Dedifferentiated amniotic fluid mesenchymal stem cell (primary cell): ENCODE measurements around the gene ADCY5.
"Not testable (repeated sequence)": the region's sequence is repeated elsewhere in the genome, so short reads cannot be mapped to it uniquely, and the experiment has no call there.

ENCODE experiments used
- DNase-seq: peaks from one replicate; pipeline ENCODE4 v3.0.0-alpha.2; 2016; ENCODE audit errors: extremely low spot score

ADCY5 gene

DNA sequence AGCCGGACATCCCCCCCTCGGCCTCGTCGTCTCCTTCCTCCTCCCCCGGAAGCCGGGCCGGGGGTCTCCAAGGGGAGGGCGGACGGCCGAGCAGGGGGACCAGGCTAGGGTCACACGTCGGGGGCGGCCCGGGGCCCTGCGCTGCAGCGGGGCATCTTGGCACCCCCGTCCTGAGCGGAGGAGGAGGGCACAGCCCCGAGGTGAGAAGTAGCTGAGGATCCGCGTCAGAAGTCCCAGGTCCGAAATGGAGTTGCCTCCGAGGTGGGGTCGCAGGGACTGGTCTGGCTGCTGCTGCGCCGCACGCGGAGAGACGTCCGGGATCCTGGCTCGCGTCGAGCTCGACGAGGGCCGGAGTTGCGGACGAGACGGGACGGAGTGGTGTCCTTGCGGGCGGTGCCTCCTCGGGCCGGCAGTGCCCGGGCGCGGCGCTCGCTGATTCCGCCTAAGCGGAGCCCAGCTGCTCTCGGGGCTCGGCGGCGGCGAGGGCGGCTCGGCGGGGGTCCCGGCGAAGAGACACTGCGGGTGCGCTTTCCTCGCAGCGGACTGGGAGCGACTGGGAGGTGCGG is at the start of gene ADCY5:
ADCY5 (minus strand) TSS at position 555 of the 566 bp plus-strand sequence; CDS start at position 10, 545 bp downstream.
- no peak for DNase-seq

DNA sequence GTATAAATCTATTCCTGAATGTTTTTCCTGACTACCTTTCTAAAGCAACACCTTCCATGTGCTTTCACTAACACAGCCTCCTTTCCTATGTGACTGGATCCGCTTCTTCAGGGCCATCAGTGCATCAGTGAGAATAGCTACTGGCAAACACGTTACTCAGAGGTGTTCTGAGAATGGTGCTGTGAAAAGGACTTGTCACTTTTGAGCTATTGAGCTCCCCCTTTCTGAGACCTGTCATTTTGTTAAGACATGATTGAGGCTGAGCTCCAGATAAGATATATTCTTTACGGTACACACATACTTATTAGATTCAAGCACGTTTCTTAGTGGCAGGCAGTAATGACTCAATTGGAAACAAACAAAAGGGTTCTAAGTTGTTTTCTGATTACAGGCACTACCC is 45.0 kb upstream of the ADCY5 start:
- no peak for DNase-seq

- DNase-seq, result no peak
Observed at GRCh38 chr3:123491966-123492587, 43.2 kb upstream of the ADCY5 start.

DNA sequence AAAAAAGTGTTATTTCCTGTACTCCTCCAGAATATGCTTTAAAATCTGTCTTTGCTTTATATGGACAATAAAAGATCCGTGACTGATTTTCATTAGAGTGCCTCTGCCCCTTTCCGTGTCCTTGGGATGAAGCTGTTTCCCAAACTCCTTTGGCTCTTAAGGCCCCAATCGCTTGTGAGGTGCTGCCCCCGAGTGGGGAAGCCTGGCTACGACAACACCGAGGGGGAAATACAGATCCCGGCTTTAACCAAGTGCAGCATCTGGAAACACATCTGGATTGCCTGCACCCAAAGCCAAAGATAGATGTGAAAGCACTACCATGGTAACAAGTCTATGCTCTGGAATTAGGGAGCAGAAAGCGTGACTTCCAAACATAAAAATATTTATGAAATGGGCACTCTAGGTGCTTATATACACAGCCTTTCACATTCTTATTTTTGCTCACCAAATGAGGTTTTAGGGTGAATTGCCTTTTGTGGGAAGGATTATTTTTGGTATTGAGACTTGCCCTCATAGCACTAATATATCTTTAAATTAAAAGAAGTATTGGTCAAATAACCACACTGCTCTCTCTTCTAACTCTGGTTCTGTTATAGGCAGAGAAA is 40.6 kb upstream of the ADCY5 start:
- DNase-seq, result peak; percentile 74

GRCh38 chr3:123488645-123489347 is 39.9 kb upstream of the ADCY5 start:
- no peak for DNase-seq

DNA sequence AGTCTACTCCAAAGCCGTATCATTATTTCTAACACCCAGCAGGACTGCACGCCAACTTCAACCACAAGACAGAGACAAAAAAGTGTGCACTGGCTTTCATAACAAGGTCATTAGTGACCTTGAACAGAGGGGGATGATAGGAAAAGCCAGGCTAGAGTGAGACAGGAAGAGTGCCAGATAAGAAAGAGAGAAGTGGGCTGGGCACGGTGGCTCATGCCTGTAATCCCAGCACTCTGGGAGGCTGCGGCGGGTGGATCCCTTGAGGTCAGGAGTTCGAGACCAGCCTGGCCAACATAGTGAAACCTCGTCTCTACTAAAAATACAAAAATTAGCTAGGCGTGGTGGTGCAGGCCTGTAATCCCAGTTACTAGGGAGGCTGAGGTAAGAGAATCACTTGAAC is 38.2 kb upstream of the ADCY5 start:
- DNase-seq, result not testable (repeated sequence)

- no peak for DNase-seq
Observed at GRCh38 chr3:123486460-123486859, 37.6 kb upstream of the ADCY5 start.

DNA sequence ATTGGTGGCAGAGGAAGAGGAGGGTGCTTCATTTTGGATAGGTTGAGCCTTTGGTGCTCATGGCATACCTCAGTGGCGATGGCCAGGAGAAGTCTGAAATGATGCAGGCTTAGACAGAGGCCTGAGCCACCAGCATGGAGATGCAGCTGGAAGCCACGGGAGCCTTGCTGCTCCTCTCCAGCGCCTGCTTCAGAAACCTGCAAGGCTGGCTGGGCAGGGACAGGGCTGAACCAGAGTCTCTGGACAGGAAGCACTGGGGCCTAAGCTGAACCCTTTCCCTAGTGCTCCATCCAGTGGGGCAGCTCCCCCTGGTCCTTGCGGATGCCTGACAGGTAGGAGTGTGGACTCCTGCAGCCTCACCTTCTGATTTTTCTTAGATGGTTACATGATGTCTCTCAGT is 36.7 kb upstream of the ADCY5 start:
- no peak for DNase-seq

DNA sequence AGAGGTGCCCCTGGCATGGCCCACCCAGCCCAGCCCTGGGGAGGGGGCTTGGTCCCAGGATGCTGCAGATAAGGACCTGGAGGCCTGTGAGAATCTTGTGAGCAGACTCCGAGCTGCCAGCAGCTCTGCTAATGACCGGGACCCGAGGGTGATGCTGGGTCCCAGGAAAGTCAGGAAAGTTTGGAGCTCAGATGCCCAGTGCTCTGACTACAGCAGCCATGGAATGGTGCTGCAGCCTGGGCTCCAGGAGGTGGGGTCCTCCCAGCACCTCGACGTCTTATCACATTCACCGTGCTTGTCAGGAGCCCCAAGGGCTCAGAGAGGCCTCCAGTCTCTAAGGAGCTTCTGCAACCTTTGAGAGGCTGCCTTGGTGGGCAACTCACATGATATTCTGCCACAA is 34.3 kb upstream of the ADCY5 start:
- DNase-seq, result no peak

- no peak for DNase-seq
Observed at GRCh38 chr3:123481722-123482457, 33.0 kb upstream of the ADCY5 start.

DNA sequence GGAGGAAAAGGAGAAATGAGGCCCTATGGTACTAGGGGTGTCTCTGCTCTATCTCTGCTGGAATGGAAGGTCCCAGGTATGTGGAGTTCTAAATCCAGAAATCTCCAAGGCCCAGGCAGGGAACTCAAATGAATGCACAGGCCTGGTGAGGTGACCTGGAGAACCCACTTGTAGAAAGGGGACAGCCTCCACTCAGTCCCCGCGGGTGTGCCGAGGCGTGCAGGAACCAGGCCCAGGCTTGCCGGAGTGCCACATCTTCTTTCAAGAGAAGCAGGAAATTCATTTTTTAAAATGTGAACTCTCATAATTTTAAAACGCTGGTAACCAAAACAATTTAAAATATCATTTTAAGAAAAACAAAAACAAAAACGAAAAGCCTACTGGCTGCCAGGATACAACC is 32.2 kb upstream of the ADCY5 start:
- DNase-seq, result no peak

DNA sequence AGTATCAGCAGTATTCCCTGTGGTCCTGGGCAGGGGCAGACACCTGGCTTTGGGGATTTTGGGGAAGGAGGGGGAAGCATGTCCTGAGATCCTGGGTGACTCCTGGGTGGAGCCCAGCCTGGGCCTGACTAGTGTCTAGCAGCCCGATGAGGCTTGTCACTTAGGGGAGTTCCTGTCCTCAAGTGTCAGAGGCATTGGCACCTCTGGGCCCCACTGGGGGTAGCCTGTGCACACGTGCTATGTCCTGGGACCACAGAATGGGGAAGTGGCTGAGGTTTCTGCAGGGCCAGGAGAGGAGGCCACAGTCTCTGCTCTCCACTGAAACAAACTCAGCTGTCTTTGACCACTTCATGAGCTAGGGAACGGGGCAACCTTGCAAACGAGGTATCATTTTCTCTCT is 31.5 kb upstream of the ADCY5 start:
- no peak for DNase-seq

GRCh38 chr3:123479891-123480290 is 31.0 kb upstream of the ADCY5 start:
- no peak for DNase-seq

- DNase-seq, result no peak
Observed at GRCh38 chr3:123478314-123478713, 29.4 kb upstream of the ADCY5 start.

DNA sequence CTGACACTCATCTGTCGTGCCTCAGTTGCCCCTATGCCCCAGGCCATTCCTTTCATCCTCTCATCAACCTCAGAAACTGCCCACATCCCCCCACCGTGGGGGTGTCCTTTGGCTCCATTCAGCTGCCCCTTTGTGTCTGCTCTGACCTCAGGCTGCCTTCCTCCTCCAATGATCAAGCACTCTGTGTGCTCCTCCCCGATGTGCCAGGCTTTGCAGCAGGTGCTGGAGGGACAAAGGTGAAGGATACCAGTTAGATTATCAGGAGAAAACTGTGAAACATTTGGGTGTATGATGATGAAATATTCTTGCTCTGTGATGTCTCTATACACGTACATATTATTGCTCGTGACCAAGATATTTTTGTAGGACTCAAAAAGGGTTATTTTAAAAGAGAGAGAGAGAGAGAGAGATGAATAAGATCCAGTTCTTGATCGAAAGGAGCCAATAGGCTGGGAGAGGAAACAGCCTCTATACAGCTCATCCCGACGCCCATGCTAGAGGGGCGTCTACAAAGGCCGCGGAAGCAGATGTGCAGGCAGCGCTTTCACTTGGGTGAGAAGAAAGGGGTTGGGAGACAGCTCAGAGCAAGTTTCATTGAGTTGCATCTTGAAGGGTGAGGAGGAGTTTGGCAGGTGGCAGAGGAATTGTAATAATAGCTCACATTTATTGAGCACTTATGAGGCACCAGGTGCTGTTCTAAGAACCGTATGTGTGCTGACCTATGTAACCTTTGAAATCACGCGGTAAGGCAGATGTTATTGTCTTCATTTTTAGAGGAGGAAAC is 28.3 kb upstream of the ADCY5 start:
- no peak for DNase-seq

- no peak for DNase-seq
Observed at GRCh38 chr3:123475786-123476185, 26.9 kb upstream of the ADCY5 start.

DNA sequence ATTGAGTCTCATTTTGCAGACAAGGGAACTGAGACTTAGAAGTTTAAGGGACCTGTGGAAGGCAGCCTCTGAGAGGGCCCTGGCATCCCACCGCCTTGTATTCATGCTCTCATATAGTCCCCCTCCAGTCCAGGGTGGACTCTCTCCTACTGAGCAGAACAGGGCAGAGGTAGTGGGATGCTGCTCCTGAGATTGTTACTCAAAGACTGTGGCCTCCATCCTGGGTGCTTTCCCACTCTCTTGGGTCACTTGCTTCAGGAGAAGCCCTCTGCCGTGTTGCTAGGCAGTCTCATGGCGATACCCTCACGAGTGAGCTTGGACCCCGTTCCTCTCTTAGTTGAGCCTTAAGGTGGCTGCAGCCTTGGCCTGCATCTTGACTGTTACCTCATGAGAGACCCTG is 22.2 kb upstream of the ADCY5 start:
- DNase-seq, result no peak

GRCh38 chr3:123469323-123469995 is 20.6 kb upstream of the ADCY5 start:
- no peak for DNase-seq

GRCh38 chr3:123467046-123467445 is 18.2 kb upstream of the ADCY5 start:
- DNase-seq, result no peak

- no peak for DNase-seq
Observed at GRCh38 chr3:123464211-123464610, 15.3 kb upstream of the ADCY5 start.

- DNase-seq, result no peak
Observed at GRCh38 chr3:123459862-123460261, 11.0 kb upstream of the ADCY5 start.
